Posterior vena cava (tissue), 2 donors: ENCODE measurements around the gene DHX29. TPM values are rescaled to one million over a fixed set of nuclear protein-coding genes. Genes with fewer than 3 reads are reported as not detected.

ENCODE experiments used
- DNase-seq: peaks from one replicate; pipeline ENCODE4 v3.0.0-alpha.2; 2020; ENCODE audit warnings: low spot score
- intact Hi-C, 2 donors: fragments of 100-400 bp; cut with DNase I; formaldehyde crosslinking; loops; one replicate each; pipeline versions ENCODE4 v1.14.1 to v1.14.2; 2022 to 2023
- total RNA-seq, 2 donors: library from RNA; stranded (reverse); fragmentation: NEBNext Ultra II Directional; extraction: Animal tissue kit (Norgen Biotek cat#: 25700); gene quantifications; one replicate each; pipeline ENCODE4 v1.2.1, GENCODE V29; 2021
- donor health status: DM: yes; HTN: yes; CAD: no.
- donor health status: DM: yes; HTN: yes; CAD: no.

Gene DHX29
- total RNA-seq, 2 donors from 2014 or later, result 23.1 to 34.0 TPM

DNA sequence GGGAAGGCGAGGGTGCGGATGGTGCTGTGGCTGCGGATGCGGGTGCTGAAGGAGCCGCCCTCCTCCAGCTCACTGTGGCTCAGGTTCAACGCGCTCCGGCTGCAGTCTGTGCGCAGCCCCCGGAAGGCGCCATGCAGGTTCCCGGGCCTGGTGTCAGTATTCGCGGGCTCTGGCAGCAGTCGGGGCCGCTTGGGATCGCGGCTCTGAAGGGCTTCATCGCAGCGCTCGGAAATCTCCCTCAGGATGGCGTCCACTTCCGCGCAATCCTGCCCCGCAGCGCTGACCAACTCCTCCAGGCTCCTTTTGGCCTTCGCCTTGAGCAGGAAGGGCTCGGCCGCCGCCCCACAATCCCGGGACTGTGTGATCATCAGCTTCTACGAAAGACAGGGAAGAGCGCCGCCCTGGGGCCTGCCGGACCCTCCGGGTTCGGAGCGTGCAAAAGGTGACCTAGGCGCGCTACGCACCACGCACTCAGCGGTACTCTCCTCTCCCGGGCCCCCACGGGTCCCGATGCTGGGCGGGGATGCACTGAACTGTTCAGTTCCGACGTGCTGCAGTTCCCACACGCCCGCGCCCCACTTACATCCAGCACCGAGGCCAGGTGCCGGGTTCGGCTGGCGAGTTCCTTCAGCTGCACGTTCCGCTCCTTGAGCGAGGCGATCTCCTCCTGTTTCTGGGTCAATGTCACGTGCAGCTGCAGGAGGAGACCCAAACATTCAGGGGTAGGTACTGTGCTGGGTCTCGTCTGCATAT lies 86.9 kb downstream of the DHX29 start:
- DNase-seq, result no peak
- intact Hi-C loops, result no loop called here

DNA sequence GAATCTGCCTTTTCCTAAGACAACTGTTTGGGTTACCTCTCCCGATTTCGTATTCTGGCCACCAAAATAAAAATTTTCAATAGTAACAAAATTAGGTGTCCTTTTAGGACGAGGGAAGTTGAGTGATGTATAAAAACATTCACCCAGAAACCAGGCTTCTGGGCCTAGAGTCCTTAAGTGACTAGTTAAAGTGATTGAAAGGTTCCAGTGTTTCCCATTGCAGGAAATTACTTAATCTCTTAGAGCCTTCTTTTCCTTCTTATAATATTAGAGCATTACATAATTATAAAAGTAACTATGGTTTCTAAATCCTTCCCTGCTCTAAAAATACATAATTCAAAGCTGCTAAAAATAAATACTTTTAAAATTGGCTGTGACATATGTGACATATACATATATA lies 87.7 kb downstream of the DHX29 start:
- intact Hi-C loops, result no loop called here
- DNase-seq, result no peak

DNA sequence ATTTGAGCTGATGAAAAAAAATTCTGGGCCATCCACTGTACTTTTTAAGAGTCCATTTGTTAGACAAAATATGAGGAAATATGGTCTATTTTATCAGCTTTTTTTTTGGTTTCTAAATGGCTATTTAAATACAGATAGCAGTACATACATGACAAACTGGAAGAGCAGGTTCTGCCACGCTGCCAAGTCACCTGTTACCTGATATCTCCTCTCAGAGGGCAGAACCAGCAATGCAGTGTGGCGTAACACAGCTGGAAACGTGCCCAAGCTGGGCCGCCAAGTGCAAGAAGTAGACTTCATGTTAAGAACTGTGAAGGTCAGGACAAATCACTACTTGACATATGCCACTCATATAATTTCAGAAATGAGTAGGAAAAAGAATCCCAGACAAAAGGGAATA lies 88.5 kb downstream of the DHX29 start:
- no peak for DNase-seq

DNA sequence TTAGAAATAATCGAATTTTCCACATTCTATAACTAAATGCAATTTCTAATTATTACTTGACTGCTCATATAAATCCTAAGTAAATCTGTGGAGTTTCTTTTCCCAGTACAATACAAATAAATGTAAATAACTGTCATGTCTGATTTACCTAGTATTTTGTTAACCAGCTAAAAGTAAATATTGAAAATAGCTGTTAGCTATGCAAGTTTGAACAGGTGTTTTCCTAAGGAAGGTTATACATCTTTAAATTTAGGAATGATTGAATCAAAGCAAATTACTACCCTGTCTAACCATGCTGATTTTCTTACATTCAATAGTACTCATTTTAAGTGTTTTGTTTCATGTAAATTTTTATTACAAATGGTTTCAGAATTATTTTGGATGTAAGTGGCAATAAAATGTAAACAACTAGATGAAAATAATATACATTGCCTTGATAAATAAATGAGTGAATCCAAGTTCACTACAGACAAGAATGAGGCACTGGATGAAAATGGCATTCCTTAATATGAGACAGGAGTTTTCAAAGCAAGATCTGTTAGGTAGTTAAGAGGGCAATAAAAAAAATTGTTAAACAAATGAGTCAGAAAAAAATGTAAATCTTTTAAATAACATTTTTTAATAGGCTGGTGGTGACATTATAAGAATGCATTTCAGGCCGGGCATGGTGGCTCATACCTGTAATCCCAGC lies 96.2 kb downstream of the DHX29 start:
- intact Hi-C loops, result no loop called here
- no peak for DNase-seq

More for the DNA sequence above, 88.5 kb downstream of the DHX29 start:
- intact Hi-C loops, result no loop called here

Other genes with a start within 250 kb of the DHX29 start
- 1 to 10 TPM; 1.6 to 1.7 TPM for gene GZMA, start 205.0 kb downstream of the DHX29 start, total RNA-seq
- gene GPX8, start 147.5 kb downstream of the DHX29 start, total RNA-seq, result 10 to 100 TPM; 26.1 to 49.9 TPM
- not detected for gene CDC20B, start 134.5 kb downstream of the DHX29 start, total RNA-seq
- gene MCIDAS, start 80.4 kb downstream of the DHX29 start, total RNA-seq, result not detected
- gene CCNO, start 74.1 kb downstream of the DHX29 start, total RNA-seq, result under 1 TPM; 0.24 to 0.42 TPM
- gene MTREX, start 295 bp upstream of the DHX29 start, total RNA-seq, result 10 to 100 TPM; 56.6 to 60.1 TPM
- gene PLPP1, start 227.3 kb upstream of the DHX29 start, total RNA-seq, result 100 to 1,000 TPM; 274 to 337 TPM